ENCODE measurements around the gene HOXB2. TPM values are rescaled to one million over a fixed set of nuclear protein-coding genes. Genes with fewer than 3 reads are reported as not detected.

HOXB2 gene
- total and polyA plus RNA-seq, 2 experiments from 2014 or later, result not detected

DNA sequence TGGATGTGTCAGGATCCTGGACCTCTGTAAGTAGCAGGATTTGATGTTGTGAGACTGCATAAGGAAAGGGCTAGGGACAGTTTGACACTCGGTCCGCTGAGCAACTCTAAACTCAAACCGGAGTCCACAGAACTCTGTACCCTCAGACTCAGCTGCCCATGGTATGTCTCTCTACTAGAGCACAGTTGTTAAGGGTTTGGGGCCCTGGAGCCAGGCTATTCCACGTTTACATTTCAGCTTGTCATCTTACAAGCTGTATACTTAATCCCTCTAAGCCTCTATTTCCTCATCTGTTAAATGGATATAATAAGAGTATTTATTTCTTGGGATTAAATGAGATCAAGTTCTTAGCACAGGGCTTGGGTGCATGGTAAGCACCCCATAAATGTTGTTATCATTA lies 42.0 kb downstream of the HOXB2 start (continued):
- TF ChIP-seq, protein P1, sequence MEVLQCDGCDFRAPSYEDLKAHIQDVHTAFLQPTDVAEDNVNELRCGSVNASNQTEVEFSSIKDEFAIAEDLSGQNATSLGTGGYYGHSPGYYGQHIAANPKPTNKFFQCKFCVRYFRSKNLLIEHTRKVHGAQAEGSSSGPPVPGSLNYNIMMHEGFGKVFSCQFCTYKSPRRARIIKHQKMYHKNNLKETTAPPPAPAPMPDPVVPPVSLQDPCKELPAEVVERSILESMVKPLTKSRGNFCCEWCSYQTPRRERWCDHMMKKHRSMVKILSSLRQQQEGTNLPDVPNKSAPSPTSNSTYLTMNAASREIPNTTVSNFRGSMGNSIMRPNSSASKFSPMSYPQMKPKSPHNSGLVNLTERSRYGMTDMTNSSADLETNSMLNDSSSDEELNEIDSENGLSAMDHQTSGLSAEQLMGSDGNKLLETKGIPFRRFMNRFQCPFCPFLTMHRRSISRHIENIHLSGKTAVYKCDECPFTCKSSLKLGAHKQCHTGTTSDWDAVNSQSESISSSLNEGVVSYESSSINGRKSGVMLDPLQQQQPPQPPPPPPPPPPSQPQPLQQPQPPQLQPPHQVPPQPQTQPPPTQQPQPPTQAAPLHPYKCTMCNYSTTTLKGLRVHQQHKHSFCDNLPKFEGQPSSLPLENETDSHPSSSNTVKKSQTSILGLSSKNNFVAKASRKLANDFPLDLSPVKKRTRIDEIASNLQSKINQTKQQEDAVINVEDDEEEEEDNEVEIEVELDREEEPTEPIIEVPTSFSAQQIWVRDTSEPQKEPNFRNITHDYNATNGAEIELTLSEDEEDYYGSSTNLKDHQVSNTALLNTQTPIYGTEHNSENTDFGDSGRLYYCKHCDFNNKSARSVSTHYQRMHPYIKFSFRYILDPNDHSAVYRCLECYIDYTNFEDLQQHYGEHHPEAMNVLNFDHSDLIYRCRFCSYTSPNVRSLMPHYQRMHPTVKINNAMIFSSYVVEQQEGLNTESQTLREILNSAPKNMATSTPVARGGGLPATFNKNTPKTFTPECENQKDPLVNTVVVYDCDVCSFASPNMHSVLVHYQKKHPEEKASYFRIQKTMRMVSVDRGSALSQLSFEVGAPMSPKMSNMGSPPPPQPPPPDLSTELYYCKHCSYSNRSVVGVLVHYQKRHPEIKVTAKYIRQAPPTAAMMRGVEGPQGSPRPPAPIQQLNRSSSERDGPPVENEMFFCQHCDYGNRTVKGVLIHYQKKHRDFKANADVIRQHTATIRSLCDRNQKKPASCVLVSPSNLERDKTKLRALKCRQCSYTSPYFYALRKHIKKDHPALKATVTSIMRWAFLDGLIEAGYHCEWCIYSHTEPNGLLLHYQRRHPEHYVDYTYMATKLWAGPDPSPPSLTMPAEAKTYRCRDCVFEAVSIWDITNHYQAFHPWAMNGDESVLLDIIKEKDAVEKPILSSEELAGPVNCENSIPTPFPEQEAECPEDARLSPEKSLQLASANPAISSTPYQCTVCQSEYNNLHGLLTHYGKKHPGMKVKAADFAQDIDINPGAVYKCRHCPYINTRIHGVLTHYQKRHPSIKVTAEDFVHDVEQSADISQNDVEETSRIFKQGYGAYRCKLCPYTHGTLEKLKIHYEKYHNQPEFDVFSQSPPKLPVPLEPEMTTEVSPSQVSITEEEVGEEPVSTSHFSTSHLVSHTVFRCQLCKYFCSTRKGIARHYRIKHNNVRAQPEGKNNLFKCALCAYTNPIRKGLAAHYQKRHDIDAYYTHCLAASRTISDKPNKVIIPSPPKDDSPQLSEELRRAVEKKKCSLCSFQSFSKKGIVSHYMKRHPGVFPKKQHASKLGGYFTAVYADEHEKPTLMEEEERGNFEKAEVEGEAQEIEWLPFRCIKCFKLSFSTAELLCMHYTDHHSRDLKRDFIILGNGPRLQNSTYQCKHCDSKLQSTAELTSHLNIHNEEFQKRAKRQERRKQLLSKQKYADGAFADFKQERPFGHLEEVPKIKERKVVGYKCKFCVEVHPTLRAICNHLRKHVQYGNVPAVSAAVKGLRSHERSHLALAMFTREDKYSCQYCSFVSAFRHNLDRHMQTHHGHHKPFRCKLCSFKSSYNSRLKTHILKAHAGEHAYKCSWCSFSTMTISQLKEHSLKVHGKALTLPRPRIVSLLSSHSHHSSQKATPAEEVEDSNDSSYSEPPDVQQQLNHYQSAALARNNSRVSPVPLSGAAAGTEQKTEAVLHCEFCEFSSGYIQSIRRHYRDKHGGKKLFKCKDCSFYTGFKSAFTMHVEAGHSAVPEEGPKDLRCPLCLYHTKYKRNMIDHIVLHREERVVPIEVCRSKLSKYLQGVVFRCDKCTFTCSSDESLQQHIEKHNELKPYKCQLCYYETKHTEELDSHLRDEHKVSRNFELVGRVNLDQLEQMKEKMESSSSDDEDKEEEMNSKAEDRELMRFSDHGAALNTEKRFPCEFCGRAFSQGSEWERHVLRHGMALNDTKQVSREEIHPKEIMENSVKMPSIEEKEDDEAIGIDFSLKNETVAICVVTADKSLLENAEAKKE (CRISPR knock-in tag; IDR thresholded peaks at IDR 0.05), result no peak
- no peak for TF ChIP-seq NANOG (IDR thresholded peaks at IDR 0.05; ENCODE audit: borderline replicate concordance)
- TF ChIP-seq, protein P2, sequence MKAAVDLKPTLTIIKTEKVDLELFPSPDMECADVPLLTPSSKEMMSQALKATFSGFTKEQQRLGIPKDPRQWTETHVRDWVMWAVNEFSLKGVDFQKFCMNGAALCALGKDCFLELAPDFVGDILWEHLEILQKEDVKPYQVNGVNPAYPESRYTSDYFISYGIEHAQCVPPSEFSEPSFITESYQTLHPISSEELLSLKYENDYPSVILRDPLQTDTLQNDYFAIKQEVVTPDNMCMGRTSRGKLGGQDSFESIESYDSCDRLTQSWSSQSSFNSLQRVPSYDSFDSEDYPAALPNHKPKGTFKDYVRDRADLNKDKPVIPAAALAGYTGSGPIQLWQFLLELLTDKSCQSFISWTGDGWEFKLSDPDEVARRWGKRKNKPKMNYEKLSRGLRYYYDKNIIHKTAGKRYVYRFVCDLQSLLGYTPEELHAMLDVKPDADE (IDR thresholded peaks at IDR 0.05), result no peak

DNA sequence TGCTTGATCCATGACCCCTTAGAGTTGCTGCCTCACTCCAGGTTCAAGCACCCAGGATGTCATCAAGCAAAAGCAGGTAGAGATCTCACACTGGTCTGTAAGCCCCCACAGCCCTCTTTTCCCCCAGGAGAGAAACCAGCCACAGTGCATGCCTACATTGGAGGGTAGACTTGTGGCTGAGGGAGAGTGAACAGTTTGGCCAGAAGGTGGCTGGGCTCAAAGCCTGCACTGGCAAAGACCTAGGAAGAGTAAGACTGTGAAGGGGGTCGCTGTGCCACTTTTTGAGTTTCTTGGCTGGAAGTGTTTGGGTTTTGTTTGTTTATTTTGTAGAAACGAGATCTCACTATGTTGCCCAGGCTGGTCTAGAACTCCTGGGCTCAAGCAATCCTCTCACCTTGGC lies 42.6 kb downstream of the HOXB2 start:
- H3F3A ChIP-seq (replicated peaks; ENCODE audit: low read depth), result no peaks in the 10 kb centered on the region
- Mint-ChIP-seq H3K36me3 (ENCODE audit: low read depth) (no peaks in the 10 kb centered on the region), H3K4me1 (peaks cover 38% of the 10 kb centered on the region), H3K4me3 (no peak overlapping the region), H3K9me3 (no peaks in the 10 kb centered on the region), H3K27ac (no peak overlapping the region), H3K27me3 (ENCODE audit: insufficient read depth, low read depth, poor library complexity) (peaks cover 25% of the 10 kb centered on the region)
- DNase-seq (ENCODE audit: low spot score) (no peak), ATAC-seq (no peak)
- H3K4me2 ChIP-seq, result no peak overlapping the region
- H4K20me1 ChIP-seq (replicated peaks; ENCODE audit: insufficient read depth), result no peaks in the 10 kb centered on the region
- H3K36me3 ChIP-seq (ENCODE audit: insufficient read depth), result no peaks in the 10 kb centered on the region
- peaks cover 25% of the 10 kb centered on the region; the same call in 1 of the 2 replicates for H3K4me1 ChIP-seq (ENCODE audit: insufficient read depth)
- no peak overlapping the region for H3K27ac ChIP-seq (ENCODE audit: low read depth)
- peaks cover 65% of the 10 kb centered on the region for H3K27me3 ChIP-seq (ENCODE audit: insufficient read depth)
- no peak overlapping the region for H3K4me3 ChIP-seq
- H3K9me2 ChIP-seq (ENCODE audit: insufficient read depth), result no peaks in the 10 kb centered on the region
- H2AFZ ChIP-seq, result no peak overlapping the region
- no peaks in the 10 kb centered on the region for H3K79me2 ChIP-seq (replicated peaks; ENCODE audit: insufficient read depth)
- TF ChIP-seq JUNB (IDR thresholded peaks at IDR 0.05; ENCODE audit: unreplicated experiment) (no peak), STAT1 (IDR thresholded peaks at IDR 0.05; ENCODE audit: unreplicated experiment) (no peak)

All from GM23338 (cell line).